Measurements from ENCODE around the gene PCP2.

The PCP2 gene

GRCh38 chr19:7638802-7639465 is 5.4 kb upstream of the PCP2 start:
- DNase-seq = no peak

GRCh38 chr19:7637374-7638256 is 4.1 kb upstream of the PCP2 start:
- no peak for DNase-seq

DNA sequence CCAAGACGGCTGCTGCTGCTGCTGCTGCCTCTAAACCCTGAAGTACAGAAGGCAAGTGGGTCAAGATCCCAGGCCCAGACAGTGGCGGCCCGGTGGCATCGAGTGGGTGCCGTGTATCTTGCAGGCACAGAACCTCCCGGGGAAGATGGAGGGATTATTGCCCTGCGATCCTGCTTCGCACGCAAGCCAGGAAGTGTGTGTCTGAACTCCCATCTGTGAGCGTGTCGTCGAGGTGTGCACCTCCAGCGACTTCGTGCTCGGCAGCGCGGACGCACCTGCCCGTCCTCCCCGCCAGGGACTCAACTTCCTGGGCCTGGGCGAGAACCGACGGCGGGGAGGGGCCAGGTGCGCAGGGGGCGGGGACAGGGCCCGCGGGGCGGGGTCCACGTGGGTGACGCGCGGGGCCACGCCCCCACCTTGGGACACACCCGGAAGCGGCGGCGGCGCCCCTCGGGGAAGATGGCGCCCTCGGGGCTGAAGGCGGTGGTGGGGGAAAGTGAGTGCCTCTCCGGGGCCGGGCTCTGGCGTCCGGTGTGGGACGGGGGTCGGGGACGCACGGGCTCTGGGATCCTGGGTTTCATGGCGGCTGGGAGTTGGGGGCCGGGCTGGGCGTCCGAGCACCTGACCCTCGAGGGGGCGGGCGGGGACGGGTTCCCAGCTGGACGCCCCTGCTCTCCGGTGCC is 3.3 kb upstream of the PCP2 start, which contains the start of gene STXBP2:
TSS of gene STXBP2 (plus strand) at position 420 of the 683 bp plus-strand sequence. CDS start at position 460, 40 bp downstream.
- peak; percentile 79 to 95 (median 88) for DNase-seq

DNA sequence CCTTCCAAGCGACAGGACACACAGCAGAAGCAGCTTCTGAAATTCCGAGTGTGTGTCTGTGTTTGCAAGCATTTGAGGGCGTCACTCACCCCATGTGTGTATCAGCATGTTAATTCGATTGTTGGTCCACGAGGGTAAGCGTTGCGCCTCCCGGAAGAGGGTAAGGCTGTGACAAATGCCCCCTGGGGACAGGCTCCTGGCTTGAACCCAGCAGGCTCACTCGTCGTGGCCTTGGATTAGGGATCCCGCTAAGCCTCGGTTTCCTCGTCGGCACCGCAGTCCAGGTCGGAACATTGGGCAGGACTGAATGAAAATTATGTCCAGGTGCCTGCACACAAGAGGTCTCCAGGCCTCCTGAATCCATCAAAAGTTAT is 2.8 kb upstream of the PCP2 start:
- no peak for DNase-seq

DNA sequence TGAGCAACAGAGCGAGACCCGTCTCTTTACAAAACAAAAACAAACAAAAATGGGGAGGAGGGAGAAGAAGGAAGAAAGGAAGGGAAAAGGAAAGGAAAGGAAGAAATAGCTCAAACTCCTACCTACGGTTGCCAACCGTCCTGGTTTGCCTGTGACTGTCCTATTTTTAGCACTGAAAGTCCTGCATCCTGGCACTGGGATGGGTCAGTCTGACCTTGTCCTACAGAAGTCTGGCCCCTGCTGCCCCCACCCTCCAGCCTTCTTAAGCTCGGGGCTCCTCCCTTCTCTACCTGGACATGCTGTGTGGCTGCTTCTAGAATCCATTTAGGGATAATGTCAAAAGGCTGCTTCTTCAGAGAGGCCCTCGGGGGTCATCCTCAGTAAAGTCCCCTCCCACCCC is 2.2 kb upstream of the PCP2 start:
- no peak for DNase-seq

DNA sequence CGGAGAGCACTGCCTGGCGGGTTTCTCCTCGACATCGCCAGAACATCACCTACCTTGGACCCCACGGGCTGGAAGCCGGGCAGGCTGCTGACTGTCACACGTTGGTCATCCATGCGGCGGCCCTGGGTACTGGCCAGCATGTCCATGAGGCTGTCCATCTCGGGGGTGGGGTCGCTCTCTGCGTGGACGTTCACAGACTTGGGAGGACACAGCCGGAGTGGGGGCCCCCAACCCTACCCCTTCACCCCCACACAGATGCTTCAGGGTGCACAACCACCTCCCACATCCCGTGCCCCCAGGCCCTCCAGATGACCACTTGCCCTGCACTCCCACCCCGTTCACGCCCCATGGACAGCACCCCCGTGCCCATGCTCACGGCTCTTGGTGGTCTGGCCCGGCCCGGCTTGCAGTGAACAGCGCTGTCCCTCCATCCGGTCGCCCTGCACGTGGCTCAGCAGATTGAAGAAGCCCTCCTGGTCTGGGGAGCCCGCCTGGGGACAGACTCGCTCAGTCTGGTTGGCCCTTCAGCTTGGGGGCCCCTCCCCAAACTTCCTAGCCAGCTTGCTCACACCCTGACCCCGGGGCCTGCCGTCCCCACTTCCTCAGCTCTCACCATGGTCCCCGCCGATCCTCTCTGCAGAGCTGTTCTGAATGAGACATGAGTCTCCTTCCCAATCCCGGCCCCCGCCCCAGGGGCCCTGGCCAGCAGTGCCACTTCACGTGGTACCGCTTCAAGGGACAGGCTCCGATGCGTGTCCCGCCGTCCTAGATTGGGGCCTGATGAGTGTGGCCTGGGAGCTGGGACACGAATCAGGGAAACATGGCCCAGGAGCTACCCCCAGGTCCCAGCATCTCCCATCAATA is 947 bp downstream of the PCP2 start:
- no peak for DNase-seq

- no peak for DNase-seq
These were observed 1.9 kb downstream of the PCP2 start for GRCh38 chr19:7631577-7631976.

DNA sequence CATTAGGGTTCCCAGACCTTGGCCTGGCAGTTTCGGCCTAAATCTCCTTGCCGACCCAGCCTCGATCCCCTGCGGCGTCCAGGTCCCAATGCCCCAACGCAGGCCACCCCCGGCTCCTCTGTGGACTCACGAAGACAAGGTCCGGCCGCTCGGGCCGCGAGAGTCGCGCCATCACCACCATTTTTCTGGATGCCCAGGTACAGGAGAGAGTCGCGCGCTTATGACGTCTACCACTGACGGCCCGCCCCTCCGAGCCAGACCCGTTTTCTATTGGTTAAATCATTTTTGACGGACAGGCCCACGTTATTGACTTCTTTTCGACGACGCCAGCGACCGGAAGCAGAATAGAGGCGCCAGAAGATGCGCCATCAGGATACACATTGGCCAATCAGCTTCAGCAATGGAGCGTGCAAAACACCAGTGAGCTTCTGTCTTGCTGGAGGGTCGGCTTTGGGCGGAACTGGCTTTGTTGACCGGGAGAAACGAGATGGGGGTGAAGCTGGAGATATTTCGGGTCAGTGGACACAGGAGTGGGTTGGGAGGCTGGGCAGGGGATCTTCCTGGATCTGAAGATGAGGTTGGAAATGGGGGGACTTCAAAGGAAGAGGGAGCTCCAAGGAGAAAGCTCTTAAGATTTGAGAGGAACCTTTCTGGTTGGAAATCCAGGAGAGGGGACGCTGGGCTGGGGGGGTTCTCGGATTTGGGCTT is 4.0 kb downstream of the PCP2 start, which contains the start of the genes PET100 and XAB2:
TSS of gene PET100 (plus strand) at position 447 of the 708 bp plus-strand sequence. CDS start at position 488, 41 bp downstream.
TSS of gene XAB2 (minus strand) at position 199 of the 708 bp plus-strand sequence. CDS start at position 181, 18 bp downstream.
- peak; percentile 83 to 92 (median 88) for DNase-seq

DNA sequence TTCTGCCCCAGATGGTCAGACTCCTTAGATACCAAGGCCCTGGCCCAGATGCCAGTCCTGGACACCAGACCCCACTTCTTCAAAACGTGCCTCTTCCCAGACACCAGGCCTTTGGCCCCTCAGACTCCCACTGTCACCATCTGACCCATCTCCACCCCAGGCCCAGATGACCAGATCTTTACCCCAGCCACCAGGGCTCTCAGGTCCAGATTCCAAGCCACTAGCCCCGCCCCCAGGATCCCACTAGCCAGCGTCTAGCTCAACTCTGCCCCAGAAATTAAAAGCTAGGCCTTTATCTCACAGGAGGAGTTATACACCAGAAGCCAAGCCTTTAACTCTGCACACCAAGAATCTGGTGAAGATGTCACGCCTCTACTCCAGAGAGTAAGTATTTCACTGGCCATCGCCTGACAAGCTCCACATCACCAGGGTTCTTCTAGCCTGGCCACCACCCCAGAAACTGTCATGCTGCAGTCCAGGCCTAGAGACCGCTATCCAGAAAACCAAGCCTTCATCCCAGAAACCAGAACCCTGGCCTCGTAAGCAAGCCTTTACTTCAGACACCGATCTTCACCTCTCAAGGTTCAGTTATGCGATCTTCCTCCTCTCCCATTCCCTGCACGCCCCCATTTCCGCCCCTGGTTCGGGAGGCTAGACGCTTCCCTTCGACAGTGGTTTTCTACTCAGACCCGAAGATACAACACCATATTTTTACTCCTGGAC is 4.8 kb downstream of the PCP2 start:
- DNase-seq = no peak

GRCh38 chr19:7627166-7627565 is 6.4 kb downstream of the PCP2 start:
- no peak for DNase-seq

- no peak for DNase-seq
These were observed 7.7 kb downstream of the PCP2 start for GRCh38 chr19:7625763-7626372.

- DNase-seq = no peak
These were observed 8.7 kb downstream of the PCP2 start for GRCh38 chr19:7624810-7625209.

DNA sequence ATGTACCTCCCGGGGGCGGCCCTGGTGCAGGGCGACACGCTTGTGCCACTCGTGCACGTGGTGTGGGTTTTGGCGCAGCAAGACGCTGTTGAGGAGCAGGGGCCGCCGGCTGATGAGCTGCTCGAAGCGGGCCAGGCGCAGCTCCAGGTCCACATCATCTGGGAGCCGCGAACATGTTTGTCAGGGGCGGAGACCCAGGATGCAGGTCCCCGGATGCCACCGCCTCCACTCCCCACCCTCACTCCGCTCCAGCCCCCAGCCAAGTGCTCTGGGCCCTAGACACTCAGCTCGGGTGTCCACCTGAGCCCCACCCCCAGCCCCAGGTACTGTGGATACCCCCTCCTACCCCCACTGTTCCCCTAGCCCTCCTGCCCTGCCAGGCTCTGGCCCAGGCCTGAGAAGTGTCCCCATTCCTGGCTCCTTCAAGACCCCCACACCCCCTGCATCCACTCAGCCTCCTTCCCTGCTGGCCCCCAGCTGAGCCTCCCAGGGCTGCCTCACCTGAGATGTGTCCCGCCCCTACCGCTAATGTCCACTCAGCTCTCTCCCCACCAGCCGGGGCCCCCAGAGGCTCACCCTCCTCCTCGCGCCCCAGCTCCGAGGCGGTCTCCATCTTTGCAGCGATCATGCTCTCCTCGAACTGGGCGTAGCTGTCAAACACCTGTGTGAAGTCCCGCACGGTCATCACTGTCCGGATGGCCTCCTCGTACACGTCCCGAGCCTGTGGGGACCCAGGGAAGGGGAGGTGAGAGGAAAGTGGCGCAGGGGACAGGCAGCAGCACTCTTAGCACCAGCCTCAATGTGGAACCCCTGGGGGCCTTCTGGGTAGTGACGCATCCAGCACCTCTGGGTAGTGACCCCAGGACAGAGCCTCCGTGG is 9.6 kb downstream of the PCP2 start:
- DNase-seq = no peak

- no peak for DNase-seq
These were observed 10.4 kb downstream of the PCP2 start for GRCh38 chr19:7622933-7623685.

DNA sequence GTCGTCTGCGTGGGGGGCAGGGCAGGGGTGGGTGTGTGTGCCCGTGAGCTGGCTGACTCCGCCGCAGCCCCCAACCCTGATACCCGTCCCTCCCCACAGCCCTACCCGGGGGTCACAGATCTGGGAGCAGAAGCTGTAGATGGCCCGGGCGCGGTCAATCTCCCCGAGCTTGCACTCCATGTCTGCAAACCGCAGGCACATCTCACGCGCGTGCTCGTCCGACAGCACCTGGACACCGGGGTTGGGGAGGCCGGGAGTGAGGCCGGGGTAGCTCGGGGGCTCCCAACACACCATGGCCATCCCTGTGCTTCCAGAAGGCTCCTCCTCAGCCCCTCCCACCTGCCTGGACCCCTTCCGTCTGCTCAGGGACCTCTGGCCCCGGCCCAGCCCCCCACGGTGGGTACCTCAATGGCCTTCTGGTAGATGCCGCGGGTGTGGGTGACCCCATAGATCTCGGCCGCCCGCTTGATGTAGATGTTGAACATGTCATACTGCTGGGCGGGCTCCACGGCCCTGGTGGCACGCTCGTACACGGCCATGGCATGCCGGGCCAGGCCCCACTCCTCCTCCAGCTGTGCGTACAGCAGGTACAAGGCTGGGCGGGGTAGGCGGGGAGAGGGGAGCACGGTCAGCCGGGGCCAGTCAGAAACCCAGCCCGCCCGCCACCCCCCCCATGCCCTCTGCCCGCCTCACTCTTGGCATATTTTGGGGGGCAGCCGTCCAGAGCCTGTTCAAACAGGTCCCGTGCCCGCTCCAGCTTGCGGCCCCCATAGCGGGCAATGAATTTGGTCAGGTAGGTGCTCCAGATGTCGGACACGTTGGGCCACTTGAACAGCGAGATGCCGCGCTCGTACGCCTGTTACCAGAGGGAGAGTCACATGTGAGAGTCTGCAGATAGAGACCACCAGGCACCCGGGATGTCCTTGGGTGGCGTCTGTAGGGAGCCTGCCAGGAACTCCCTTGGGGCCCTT is 12.8 kb downstream of the PCP2 start:
- DNase-seq = no peak

- DNase-seq = no peak
These were observed 13.7 kb downstream of the PCP2 start for GRCh38 chr19:7619671-7620441.
